SK-N-SH (cell line): Measurements from ENCODE around the gene BMPR1A. TPM values are rescaled to one million over a fixed set of nuclear protein-coding genes. Genes with fewer than 3 reads are reported as not detected.

ENCODE experiments used
- CTCF ChIA-PET: fragments of 300-600, 350-600 bp; formaldehyde crosslinking; extraction: SDS; loops from one replicate; lab custom pipeline; 2021; lab: Yijun Ruan, JAX
- POLR2A ChIA-PET: fragments of 350-600 bp; sonication (Branson Sonifier 250); formaldehyde crosslinking; extraction: SDS; loops from one replicate; lab custom pipeline; 2020; ENCODE audit warnings: antibody characterized with exemption, inconsistent platforms; lab: Yijun Ruan, JAX
- DNase-seq: peaks from one replicate; pipeline ENCODE4 v3.0.0; 2012
- H2AFZ ChIP-seq: fragments of 200-600 bp; sonication (generic); 2 replicates; pipeline ENCODE4 v1.8.1; 2016; ENCODE audit warnings: antibody characterized with exemption, mild to moderate bottlenecking, low read depth
- H3F3A ChIP-seq: fragments of 200-600 bp; sonication (generic); replicated peaks from 2 replicates; pipeline ENCODE3; 2016; ENCODE audit warnings: antibody characterized with exemption, mild to moderate bottlenecking; ENCODE audit not compliant: insufficient read depth
- H3K27ac ChIP-seq, 2 experiments: fragments of 200-500 bp in 1 of 2; fragments of 200-600 bp in 1 of 2; sonication (Bioruptor generic) in 1 of 2; sonication (generic), shearing (Covaris generic) in 1 of 2; 2 replicates each; pipeline versions ENCODE4 v1.5.1 to v1.6.1; 2014 to 2016; ENCODE audit warnings: low read depth in 2 of 2, inconsistent platforms in 1 of 2, low read length in 1 of 2, mild to moderate bottlenecking in 1 of 2, mixed read lengths in 1 of 2
- H3K27me3 ChIP-seq: fragments of 200-600 bp; sonication (generic), shearing (Covaris generic); 2 replicates; pipeline ENCODE4 v1.6.1; 2016; ENCODE audit warnings: mixed run types; ENCODE audit not compliant: insufficient read depth
- H3K36me3 ChIP-seq, 2 experiments: fragments of 200-500 bp in 1 of 2; fragments of 200-600 bp in 1 of 2; sonication (Bioruptor generic) in 1 of 2; sonication (generic) in 1 of 2; replicated peaks in 1 of 2; 2 replicates each; pipeline versions ENCODE3 to v1.5.1; 2014 to 2016; ENCODE audit warnings: low read length in 1 of 2, mild to moderate bottlenecking in 1 of 2; ENCODE audit not compliant: insufficient read depth in 2 of 2, control insufficient read depth in 1 of 2
- H3K4me1 ChIP-seq, 2 experiments: fragments of 200-500 bp in 1 of 2; fragments of 200-600 bp in 1 of 2; sonication (Bioruptor generic) in 1 of 2; sonication (generic), shearing (Covaris generic) in 1 of 2; 2 replicates each; pipeline versions ENCODE4 v1.5.1 to v1.6.1; 2014 to 2016; ENCODE audit warnings: low read depth in 1 of 2, low read length in 1 of 2, mixed run types in 1 of 2; ENCODE audit not compliant: insufficient read depth in 2 of 2, control insufficient read depth in 1 of 2
- H3K4me2 ChIP-seq: fragments of 200-600 bp; sonication (generic), shearing (Covaris generic); 2 replicates; pipeline ENCODE4 v1.6.1; 2017; ENCODE audit warnings: mixed run types
- H3K4me3 ChIP-seq, 2 experiments: fragments of 200-500 bp in 1 of 2; fragments of 200-600 bp in 1 of 2; sonication (Bioruptor generic) in 1 of 2; sonication (generic), shearing (Covaris generic) in 1 of 2; 2 replicates each; pipeline versions ENCODE4 v1.5.1 to v1.8.1; 2014 to 2016; ENCODE audit warnings: low read depth in 2 of 2, inconsistent platforms in 1 of 2, low read length in 1 of 2, mild to moderate bottlenecking in 1 of 2, mixed read lengths in 1 of 2, moderate library complexity in 1 of 2
- H3K79me2 ChIP-seq: fragments of 200-600 bp; sonication (generic); 2 replicates; pipeline ENCODE4 v1.8.1; 2017; ENCODE audit warnings: mild to moderate bottlenecking; ENCODE audit not compliant: insufficient read depth
- H3K9ac ChIP-seq: fragments of 200-600 bp; sonication (generic); 2 replicates; pipeline ENCODE4 v1.6.1; 2017; ENCODE audit warnings: mixed run types
- H3K9me2 ChIP-seq: fragments of 200-600 bp; sonication (generic); 2 replicates; pipeline ENCODE4 v1.6.1; 2017; ENCODE audit warnings: mixed run types
- H3K9me3 ChIP-seq: fragments of 200-600 bp; sonication (generic); 2 replicates; pipeline ENCODE4 v1.6.1; 2017; ENCODE audit warnings: mixed run types, mild to moderate bottlenecking, moderate library complexity
- H4K20me1 ChIP-seq: fragments of 200-600 bp; sonication (generic); 2 replicates; pipeline ENCODE4 v1.6.1; 2017; ENCODE audit warnings: mild to moderate bottlenecking, mixed run types; ENCODE audit not compliant: insufficient read depth
- FOSL2 ChIP-seq: IDR thresholded peaks from 2 replicates; pipeline ENCODE4 v1.4.0; 2012; ENCODE audit warnings: low read depth, mild to moderate bottlenecking, moderate library complexity, borderline replicate concordance
- NRF1 ChIP-seq: IDR thresholded peaks from 2 replicates; pipeline ENCODE4 v1.6.1; 2012; ENCODE audit warnings: low read depth, mild to moderate bottlenecking, low read length
- POLR2AphosphoS5 ChIP-seq: IDR thresholded peaks from 2 replicates; pipeline ENCODE4 v1.6.1; 2012; ENCODE audit warnings: low read depth, low read length
- RAD21 ChIP-seq: IDR thresholded peaks from 2 replicates; pipeline ENCODE4 v1.6.1; 2012; ENCODE audit warnings: mild to moderate bottlenecking, low read length
- RFX5 ChIP-seq: IDR thresholded peaks from 2 replicates; pipeline ENCODE4 v1.6.1; 2012; ENCODE audit warnings: mild to moderate bottlenecking, improper control_type of control experiment, low read length
- RXRA ChIP-seq: IDR thresholded peaks from 2 replicates; pipeline ENCODE4 v1.4.0; 2012; ENCODE audit warnings: low read depth, mild to moderate bottlenecking, borderline replicate concordance
- SMC3 ChIP-seq: IDR thresholded peaks from 2 replicates; pipeline ENCODE4 v1.6.1; 2012; ENCODE audit warnings: low read depth, low read length, improper control_type of control experiment
- TAF1 ChIP-seq: IDR thresholded peaks from 2 replicates; pipeline ENCODE4 v1.6.1; 2012; ENCODE audit warnings: low read depth, mild to moderate bottlenecking, low read length, moderate library complexity, borderline replicate concordance
- TCF12 ChIP-seq: IDR thresholded peaks from 2 replicates; pipeline ENCODE4 v1.4.0; 2012
- YY1 ChIP-seq: IDR thresholded peaks from 2 replicates; pipeline ENCODE4 v1.4.0; 2012; ENCODE audit warnings: low read depth, mild to moderate bottlenecking
- WGBS: methylation state at CpG from one replicate; pipeline ENCODE4 v1.1.6; 2017; ENCODE audit warnings: low lambda C conversion rate; 5-methylcytosine and 5-hydroxymethylcytosine counted together
- polyA plus RNA-seq, 3 experiments: library from polyadenylated mRNA; depleted of rRNA; stranded (reverse); fragments of >200 nt; gene quantifications; 2 replicates each; pipeline ENCODE4 v1.2.3, GENCODE V29; 2012
- TF ChIP-seq, protein P1 (sequence below): fragments of 200-600 bp; sonication (generic); IDR thresholded peaks from 2 replicates; pipeline ENCODE4 v1.6.1; 2017; ENCODE audit warnings: antibody characterized with exemption, mild to moderate bottlenecking, moderate library complexity
- TF ChIP-seq, protein P2 (sequence below): IDR thresholded peaks from 2 replicates; pipeline ENCODE4 v1.4.0; 2012; ENCODE audit warnings: low read depth, borderline replicate concordance
- TF ChIP-seq, protein P3 (sequence below): IDR thresholded peaks from 2 replicates; pipeline ENCODE4; 2012
- TF ChIP-seq, protein P4 (sequence below): IDR thresholded peaks from 2 replicates; pipeline ENCODE4 v1.4.0; 2012; ENCODE audit warnings: low read depth, borderline replicate concordance
- TF ChIP-seq, protein P5 (sequence below): IDR thresholded peaks from 2 replicates; pipeline ENCODE4 v1.6.1; 2012; ENCODE audit warnings: mild to moderate bottlenecking, low read depth, low read length, moderate library complexity
- TF ChIP-seq, protein P6 (sequence below): fragments of 150-350 bp; IDR thresholded peaks from 2 replicates; pipeline ENCODE4 v1.6.1; 2016; ENCODE audit warnings: mild to moderate bottlenecking, low read depth, low read length

The BMPR1A gene
- polyA plus RNA-seq, 1 of the 3 experiments (the other 2 are of a cell fraction) = 12.7 TPM

DNA sequence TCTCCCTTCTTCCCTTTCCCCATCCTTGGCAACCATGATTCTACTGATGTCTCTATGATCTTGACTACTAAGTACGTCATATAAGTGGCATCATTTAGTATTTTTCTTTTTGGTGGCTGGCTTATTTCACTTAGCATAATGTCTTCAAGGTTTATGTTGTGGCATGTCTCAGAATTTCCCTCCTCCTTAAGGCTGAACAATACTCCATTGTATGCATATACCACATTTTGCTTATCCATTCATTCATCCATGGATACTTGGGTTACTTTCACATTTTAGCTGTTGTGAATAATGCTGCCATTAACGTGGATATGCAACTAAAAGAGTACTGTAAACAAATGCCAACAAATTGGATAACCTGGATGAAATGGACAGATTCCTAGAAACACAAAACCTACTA, 60.8 kb downstream of the BMPR1A start:
- no peak overlapping the region for H3K9ac ChIP-seq
- ChIA-PET CTCF (no interaction called here), POLR2A (no interaction called here)
- H3K4me2 ChIP-seq = no peak overlapping the region
- no peaks in the 10 kb centered on the region for H3K27me3 ChIP-seq
- peaks cover 0 to 15% of the 10 kb centered on the region in 2 experiments for H3K36me3 ChIP-seq
- no peak overlapping the region for H3K27ac ChIP-seq
- H2AFZ ChIP-seq = no peak overlapping the region
- H3F3A ChIP-seq = peaks cover 16% of the 10 kb centered on the region
- H4K20me1 ChIP-seq = peaks cover 51% of the 10 kb centered on the region
- H3K4me3 ChIP-seq = no peak overlapping the region
- peaks cover 100% of the 10 kb centered on the region for H3K79me2 ChIP-seq
- peaks cover 4 to 34% of the 10 kb centered on the region in 2 experiments; a peak in 3 of 4 replicates for H3K4me1 ChIP-seq
- no peaks in the 10 kb centered on the region for H3K9me2 ChIP-seq
- TF ChIP-seq TAF1 (no peak), POLR2AphosphoS5 (no peak), SMC3 (no peak), NRF1 (no peak), RAD21 (no peak), FOSL2 (no peak), RXRA (no peak), YY1 (no peak)
- TF ChIP-seq, protein P1, sequence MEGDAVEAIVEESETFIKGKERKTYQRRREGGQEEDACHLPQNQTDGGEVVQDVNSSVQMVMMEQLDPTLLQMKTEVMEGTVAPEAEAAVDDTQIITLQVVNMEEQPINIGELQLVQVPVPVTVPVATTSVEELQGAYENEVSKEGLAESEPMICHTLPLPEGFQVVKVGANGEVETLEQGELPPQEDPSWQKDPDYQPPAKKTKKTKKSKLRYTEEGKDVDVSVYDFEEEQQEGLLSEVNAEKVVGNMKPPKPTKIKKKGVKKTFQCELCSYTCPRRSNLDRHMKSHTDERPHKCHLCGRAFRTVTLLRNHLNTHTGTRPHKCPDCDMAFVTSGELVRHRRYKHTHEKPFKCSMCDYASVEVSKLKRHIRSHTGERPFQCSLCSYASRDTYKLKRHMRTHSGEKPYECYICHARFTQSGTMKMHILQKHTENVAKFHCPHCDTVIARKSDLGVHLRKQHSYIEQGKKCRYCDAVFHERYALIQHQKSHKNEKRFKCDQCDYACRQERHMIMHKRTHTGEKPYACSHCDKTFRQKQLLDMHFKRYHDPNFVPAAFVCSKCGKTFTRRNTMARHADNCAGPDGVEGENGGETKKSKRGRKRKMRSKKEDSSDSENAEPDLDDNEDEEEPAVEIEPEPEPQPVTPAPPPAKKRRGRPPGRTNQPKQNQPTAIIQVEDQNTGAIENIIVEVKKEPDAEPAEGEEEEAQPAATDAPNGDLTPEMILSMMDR = no peak
- TF ChIP-seq, protein P2, sequence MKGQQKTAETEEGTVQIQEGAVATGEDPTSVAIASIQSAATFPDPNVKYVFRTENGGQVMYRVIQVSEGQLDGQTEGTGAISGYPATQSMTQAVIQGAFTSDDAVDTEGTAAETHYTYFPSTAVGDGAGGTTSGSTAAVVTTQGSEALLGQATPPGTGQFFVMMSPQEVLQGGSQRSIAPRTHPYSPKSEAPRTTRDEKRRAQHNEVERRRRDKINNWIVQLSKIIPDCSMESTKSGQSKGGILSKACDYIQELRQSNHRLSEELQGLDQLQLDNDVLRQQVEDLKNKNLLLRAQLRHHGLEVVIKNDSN = no peak
- TF ChIP-seq, protein P3, sequence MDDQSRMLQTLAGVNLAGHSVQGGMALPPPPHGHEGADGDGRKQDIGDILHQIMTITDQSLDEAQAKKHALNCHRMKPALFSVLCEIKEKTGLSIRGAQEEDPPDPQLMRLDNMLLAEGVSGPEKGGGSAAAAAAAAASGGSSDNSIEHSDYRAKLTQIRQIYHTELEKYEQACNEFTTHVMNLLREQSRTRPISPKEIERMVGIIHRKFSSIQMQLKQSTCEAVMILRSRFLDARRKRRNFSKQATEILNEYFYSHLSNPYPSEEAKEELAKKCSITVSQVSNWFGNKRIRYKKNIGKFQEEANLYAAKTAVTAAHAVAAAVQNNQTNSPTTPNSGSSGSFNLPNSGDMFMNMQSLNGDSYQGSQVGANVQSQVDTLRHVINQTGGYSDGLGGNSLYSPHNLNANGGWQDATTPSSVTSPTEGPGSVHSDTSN = no peak
- TF ChIP-seq, protein P4, sequence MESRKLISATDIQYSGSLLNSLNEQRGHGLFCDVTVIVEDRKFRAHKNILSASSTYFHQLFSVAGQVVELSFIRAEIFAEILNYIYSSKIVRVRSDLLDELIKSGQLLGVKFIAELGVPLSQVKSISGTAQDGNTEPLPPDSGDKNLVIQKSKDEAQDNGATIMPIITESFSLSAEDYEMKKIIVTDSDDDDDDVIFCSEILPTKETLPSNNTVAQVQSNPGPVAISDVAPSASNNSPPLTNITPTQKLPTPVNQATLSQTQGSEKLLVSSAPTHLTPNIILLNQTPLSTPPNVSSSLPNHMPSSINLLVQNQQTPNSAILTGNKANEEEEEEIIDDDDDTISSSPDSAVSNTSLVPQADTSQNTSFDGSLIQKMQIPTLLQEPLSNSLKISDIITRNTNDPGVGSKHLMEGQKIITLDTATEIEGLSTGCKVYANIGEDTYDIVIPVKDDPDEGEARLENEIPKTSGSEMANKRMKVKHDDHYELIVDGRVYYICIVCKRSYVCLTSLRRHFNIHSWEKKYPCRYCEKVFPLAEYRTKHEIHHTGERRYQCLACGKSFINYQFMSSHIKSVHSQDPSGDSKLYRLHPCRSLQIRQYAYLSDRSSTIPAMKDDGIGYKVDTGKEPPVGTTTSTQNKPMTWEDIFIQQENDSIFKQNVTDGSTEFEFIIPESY = no peak
- TF ChIP-seq, all 33 proteins: peak for 0
- WGBS = 92% methylated on average over 2 of the region's 2 CpGs
- no peak for DNase-seq
- H3K9me3 ChIP-seq = no peaks in the 10 kb centered on the region

DNA sequence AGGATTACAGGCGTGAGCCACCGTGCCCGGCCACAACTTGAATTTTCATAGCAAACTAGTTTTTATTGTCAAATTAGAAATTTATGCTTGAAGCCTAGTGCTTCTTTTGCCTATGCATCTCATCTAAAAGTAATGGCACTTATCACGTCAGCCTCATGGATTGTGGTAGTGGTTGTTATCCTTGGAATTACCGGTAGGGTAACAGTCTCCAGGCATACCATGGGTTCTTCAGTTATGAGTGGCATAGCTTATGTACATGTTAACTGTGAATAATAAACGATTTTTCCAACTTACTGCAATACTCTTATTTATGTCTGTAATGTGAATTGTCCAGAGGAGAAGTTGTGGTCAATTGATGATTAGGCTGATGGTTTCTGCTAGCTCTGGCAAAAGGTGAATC, 63.1 kb downstream of the BMPR1A start:
- Histone ChIP-seq H3K27me3 (no peaks in the 10 kb centered on the region), H3K9me3 (no peaks in the 10 kb centered on the region), H3K27ac (no peak overlapping the region), H4K20me1 (peaks cover 52% of the 10 kb centered on the region), H2AFZ (no peak overlapping the region), H3K79me2 (peaks cover 100% of the 10 kb centered on the region), H3K9me2 (no peaks in the 10 kb centered on the region), H3K4me2 (no peak overlapping the region), H3F3A (peaks cover 10% of the 10 kb centered on the region), H3K36me3 (peaks cover 0 to 15% of the 10 kb centered on the region in 2 experiments), H3K4me3 (no peak overlapping the region), H3K9ac (no peak overlapping the region), H3K4me1 (peaks cover 6 to 13% of the 10 kb centered on the region in 2 experiments; a peak in 3 of 4 replicates)
- CTCF ChIA-PET = no interaction called here
- DNase-seq = no peak
- WGBS = 73% methylated on average over 6 of the region's 6 CpGs
- POLR2A ChIA-PET = no interaction called here
- TF ChIP-seq, protein P5, sequence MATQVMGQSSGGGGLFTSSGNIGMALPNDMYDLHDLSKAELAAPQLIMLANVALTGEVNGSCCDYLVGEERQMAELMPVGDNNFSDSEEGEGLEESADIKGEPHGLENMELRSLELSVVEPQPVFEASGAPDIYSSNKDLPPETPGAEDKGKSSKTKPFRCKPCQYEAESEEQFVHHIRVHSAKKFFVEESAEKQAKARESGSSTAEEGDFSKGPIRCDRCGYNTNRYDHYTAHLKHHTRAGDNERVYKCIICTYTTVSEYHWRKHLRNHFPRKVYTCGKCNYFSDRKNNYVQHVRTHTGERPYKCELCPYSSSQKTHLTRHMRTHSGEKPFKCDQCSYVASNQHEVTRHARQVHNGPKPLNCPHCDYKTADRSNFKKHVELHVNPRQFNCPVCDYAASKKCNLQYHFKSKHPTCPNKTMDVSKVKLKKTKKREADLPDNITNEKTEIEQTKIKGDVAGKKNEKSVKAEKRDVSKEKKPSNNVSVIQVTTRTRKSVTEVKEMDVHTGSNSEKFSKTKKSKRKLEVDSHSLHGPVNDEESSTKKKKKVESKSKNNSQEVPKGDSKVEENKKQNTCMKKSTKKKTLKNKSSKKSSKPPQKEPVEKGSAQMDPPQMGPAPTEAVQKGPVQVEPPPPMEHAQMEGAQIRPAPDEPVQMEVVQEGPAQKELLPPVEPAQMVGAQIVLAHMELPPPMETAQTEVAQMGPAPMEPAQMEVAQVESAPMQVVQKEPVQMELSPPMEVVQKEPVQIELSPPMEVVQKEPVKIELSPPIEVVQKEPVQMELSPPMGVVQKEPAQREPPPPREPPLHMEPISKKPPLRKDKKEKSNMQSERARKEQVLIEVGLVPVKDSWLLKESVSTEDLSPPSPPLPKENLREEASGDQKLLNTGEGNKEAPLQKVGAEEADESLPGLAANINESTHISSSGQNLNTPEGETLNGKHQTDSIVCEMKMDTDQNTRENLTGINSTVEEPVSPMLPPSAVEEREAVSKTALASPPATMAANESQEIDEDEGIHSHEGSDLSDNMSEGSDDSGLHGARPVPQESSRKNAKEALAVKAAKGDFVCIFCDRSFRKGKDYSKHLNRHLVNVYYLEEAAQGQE = no peak
- TF ChIP-seq TCF12 (no peak), YY1 (no peak), POLR2AphosphoS5 (no peak), RFX5 (no peak), TAF1 (no peak)
- TF ChIP-seq, protein P6, sequence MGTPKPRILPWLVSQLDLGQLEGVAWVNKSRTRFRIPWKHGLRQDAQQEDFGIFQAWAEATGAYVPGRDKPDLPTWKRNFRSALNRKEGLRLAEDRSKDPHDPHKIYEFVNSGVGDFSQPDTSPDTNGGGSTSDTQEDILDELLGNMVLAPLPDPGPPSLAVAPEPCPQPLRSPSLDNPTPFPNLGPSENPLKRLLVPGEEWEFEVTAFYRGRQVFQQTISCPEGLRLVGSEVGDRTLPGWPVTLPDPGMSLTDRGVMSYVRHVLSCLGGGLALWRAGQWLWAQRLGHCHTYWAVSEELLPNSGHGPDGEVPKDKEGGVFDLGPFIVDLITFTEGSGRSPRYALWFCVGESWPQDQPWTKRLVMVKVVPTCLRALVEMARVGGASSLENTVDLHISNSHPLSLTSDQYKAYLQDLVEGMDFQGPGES = no peak
